CD4-positive, alpha-beta T cell treated with Interleukin-4 for 1 hour (primary cell): ENCODE data around the gene TMTC2.

Source experiments
- DNase-seq, 2 donors: peaks; one replicate each; pipeline ENCODE4 v3.0.0-alpha.2; 2020 to 2022

TMTC2 gene

DNA sequence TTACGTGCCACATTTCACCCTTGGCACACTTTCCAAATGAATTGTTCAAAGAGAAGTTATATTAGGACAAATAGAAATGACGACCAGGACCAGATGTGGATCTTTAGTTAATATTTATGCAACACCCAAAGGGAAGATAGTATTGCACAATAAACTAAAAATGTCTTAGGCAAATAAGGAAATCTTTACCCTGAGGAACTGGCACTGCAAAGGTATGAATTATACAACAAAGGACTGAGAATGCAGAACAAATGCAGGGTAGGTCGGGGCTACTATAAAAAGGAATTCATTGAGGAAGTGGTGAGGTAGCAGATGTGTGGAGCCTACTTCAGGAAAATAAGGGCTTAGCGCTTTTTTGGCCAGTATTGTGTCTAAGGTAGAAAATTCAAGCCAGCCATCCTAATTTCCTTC, 3.9 kb upstream of the TMTC2 start:
- DNase-seq = no peak

DNA sequence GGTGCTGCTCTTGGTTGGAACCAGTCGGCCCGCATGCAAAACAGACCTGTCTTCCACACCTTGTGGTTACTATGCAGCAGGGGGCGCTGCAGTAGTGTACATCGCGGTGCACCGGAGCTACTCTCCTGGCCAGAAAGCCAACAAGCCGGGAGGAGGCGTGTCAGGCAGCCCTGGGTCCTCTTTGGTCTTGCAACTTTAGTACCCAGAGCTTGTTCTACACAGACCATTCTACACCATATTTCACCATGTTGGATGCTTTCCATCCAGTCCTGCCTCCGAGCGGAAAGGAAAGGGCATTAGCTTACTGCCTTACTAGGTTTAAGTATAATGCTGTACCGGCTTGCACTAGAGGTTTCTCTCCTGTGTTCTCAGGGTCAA, 927 bp upstream of the TMTC2 start:
- peak; percentile 91 to 92 for DNase-seq

DNA sequence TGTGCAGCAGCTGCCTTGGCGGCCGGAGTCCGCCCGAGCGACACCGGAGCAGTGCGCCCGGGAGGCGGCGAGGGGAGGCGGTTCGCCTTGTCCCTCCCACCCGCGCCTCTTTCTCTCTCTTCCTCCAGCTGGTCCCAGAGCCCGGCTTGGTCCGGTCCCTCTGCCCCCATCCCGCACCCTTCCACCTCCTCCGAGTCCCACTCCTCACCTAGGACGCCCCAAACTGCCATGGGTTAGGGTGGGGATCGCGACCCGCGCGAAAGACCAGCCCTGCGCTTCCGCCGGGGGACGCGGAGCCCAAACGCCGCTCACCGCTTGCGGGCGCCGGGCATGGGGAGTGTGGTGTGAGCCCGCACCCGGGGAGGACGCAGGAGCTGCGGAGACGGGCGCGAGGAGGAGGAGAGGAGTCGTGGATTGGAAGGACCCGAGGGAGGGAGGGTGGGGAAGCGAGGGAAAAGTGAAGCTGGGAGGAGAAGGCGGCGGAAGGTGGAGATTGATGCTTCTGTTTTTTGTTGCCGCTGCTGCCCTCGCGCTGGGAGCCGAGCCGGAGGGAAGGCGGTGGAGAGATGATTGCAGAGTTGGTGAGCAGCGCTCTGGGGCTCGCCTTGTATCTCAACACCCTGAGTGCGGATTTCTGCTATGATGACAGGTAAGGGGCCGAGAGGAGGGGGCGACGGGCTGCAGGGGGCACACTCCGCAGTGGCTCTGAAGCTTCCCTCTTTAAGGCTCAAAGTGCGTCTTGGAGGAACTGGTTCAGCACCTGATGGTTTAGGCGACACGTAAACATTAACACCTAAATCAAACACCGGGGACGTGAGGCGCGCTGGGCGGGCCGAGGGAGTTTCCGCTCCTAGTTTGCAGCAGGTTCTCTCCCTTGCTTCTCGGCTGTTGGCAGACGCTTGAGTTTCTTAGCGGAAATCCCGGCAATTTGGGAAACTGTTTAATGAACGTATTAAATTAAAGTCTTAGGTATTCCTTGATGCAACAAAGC, 610 bp downstream of the TMTC2 start:
- DNase-seq = peak; percentile 46 to 69

DNA sequence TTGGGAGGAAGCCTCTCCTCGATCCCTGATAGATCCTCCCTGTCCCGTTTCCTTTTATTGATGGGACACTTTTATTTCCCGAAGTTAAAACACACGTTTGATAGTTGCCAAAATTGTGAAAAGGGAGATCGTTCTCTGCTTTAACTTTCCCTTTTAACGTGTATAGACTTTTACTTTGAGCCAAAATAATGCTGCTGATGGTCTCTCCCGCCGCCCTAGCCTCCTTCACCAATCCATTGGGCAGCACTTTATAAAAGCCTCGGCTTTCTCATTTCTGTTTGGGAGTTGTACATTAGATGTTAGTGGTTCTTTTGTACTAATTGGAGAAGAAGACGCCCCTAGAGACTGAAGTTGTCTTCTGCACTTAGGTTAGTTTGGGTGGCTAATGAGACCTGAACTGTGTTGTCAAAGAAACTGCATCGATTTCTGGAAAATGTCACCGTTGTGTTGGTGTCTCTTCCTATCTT, 1.4 kb downstream of the TMTC2 start:
- peak in 1 of 2 donors; percentile 21 for DNase-seq

DNA sequence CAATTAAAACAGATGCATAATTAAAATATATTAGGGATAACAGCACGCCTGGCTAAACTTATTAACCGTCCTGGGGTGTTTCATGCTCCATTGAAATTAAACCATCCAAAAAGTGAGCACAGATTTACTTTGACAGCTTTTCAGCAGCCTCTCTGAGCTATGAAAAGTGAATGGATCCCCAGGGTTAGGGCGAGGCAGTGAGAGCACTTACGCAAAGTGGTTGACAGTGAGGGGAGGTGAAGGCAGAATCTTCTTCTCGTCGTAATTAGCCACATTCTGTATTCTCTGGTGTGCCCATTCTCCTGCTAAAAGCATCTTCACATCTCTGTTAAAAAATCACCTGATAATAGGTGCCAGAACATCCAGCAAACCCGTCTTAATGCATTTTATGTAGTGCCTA, 1.9 kb downstream of the TMTC2 start:
- no peak for DNase-seq

DNA sequence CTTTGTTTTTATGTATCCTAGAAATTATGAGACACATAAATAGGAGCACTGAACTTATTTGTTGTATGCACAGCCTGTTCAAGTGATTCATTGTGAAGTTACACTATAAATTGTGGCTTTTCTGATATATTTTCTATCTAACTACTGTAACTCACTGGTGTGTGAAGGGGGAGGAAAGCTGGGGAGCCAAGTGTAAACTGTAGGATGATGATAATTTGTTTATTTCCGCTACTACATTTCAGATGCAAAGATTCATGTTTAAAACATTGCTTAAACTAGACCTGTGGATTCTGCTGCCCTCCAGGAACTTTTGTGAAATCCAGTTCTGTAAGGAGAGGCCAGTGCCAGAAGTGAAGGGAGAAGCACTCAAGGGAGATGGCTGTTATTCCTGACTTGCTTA, 3.3 kb downstream of the TMTC2 start:
- DNase-seq = no peak

DNA sequence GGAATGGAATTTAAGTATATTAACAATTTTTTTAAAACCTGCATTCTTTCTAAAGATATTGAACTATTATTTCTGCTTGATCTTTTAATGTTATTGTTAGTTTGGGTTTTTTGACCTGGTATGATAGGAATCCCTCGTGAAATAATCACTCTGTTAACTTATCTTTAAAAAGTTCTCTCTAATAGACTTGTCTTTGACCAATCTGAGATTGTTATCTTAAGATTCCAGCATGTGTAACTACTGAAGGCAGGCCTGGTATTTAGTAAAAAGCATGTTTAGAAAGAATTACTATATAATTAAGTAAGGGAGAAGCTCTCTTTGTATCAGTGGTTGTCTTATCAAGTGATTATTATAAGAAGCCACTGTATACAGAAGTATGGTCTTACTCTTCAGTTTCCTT, 4.8 kb downstream of the TMTC2 start:
- DNase-seq = no peak

DNA sequence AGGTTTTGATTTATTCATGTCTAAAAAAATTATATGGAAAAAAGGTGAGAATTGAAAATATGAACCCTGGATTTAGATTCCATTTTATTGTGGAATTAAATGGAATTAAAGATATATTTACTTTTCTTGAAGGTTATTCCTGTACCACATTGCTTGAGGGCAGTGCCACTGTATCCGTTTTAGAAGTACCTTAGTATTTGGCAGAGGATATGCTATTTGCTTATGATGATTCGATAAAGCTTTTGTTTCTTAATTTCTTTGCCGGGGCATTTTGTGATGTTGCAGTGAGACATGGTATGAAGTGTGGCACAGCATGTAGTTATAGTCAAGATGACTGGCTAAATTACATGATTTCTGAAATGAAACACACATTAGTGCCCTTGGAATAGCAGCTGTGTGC, 7.6 kb downstream of the TMTC2 start:
- no peak for DNase-seq

DNA sequence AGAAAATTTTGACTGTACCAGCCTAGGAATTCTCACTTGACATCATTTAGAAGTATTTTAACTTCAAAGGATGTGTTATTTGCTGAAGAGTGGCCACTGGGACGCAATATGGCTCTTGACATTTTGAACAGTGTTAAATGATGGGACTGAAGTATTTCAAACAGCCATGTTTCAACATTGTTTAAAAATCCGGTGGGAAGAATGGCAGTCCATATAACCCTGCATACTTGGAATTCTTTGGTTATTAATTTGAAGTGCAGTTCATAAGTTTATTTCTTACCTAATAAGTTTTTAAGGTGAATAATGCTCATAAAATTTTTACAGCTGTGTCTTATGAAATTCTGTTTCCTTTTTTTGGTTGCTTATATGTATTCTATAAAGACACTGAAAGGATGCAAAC, 8.3 kb downstream of the TMTC2 start:
- DNase-seq = no peak

DNA sequence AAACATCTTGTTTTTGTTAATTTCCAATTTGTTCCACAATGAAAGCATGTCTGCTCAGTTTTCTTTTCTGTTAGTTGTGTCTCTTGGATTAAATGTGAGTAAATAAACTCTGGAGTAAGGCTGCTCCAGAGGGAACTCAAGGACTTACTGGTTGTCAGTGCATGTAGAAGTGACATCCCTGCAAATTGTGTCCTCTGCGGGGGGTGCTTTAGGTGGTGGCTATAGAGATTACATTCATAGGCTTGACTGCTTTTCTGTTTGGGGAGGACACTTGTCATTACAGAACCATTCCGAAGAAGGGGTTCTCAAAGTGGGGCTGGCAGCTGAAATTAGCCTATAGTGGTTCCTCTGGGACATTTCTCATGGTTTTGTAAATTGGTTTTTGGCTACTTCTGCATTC, 8.8 kb downstream of the TMTC2 start:
- DNase-seq = no peak

DNA sequence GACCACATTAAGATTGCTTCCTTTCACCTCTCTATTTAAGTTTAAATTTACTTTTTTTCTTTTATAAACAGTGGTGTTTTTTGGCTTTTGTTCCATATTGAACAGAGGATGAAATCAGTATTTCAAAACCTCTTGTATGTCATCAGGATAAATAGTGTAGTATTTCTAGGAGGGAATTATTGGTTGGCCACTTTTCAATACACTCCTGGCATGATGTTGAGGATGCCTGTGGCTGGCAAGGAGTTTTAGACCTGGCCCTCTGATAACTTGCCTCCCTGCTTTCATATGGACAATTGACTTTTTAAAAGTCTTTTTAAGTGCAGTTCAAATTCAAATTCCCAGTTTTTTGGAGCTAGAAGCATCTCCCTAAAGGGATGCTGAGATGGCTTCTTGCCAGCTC, 9.8 kb downstream of the TMTC2 start:
- no peak for DNase-seq

DNA sequence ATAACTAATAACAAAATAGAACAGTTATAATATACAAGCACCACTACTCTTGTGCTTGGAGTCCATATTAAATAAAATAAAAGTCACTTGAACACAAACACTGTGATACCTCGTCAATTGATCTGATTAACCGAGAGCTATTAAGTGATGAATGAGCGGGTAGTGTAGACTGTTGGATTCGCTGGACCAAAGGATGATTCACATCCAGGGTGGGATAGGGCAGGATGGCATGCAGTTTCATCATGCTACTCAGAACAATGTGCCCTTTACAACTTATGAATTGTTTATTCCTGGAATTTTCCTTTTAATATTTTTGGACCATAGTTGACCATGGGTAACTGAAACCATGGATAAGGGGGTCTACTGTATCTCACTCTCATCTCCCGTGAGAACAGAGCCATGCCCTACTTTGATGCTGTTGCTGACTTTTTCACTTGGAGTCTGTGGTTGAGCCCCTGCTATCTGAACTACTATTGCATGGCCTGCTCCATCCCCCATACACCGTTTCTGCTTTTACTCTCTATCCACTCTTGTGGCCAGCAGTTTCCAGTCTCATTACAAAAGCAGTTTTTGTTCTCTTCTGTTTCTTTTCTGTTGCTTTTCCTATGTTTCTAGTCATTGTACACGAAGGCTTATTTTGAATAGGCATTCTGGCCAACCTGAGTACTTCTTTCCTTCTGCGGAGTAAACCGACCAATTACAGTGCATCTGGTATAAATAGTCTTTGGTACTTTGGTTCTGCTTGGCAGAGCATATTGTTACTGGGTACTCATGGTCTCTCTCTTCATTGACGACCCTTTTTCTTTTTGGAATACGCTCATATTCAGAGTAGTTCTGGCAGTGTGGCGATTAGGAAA, 12.2 kb downstream of the TMTC2 start:
- DNase-seq = no peak

DNA sequence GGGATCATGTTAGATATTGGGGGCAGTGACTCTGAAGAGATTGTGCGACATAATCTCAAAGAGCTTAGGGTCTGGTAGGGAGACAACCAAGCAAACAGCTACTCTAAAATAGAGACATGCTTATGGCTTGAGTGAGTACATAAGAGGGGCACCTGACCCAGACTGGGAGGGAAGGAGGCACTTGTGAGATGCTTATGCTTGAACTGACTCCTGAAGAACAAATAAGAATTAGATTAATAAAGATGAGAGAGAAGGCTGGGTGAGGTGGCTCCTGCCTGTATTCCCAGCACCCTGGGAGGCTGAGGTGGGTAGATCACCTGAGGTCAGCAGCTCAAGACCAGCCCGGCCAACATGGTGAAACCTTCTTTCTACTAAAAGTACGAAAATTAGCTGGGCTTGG, 19.1 kb downstream of the TMTC2 start:
- DNase-seq = no peak

DNA sequence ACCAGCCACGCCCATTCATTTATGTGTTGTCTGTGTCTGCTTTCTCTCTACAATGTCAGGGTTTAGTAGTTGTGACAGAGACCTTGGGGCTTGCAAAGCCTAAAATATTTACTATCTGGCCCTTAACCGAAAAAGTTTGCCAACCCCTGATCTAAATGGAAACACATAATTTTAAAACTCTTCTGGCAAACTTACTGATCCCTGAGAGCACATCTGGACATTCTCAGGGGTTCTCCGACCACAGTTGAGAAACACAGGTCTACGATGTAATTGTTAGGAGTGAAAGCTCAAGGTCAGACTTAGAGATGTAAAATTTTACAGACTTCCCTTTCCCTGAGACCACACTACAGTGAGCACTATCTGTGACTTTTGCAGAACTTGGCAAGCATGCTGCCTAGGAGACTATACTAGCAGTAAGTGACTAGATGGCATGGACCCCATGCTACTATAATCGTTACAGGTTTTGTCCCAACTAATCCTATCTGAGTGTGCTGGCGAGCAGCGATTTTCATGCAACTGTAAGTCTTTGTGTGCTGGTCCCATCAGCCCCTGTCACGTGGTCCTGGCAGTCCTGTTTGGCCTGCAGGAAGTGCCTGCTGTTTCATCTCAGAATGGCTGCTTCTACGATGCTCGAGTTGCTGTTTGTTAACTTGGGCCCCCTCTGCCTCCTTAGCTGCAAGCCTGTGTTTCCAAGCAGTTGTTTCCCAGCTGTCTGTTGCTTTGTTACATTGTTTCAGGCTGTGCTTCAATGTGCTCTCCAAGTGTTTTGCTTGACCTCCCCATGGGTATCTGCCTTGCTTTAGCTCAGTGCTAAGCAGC, 21.6 kb downstream of the TMTC2 start:
- DNase-seq = no peak

DNA sequence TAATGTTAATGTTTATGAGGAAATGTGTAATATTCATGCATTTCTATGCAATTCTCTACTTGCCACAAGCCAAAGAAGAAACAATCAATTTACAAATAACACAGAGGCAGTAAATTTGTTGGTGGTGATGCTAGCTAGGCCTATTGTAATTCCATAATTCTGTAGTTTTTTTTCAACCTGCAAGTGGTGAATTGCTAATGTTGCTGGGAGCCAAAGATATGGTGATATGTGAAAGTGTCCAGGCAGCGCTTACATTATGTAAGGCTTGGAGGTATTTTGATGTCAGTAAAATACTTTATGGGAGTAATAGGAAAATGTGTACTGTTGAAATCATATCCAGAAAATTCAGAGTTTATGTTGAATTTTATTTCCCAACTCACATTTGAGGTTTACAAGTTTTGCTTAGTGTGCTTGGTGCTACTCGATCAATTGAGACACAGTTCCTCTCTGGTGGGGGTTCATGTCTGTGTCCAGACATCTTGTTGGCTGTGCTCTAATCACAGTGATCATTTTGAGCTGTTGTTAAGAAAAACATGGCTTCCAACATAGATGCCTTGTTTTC, 23.2 kb downstream of the TMTC2 start:
- no peak for DNase-seq

DNA sequence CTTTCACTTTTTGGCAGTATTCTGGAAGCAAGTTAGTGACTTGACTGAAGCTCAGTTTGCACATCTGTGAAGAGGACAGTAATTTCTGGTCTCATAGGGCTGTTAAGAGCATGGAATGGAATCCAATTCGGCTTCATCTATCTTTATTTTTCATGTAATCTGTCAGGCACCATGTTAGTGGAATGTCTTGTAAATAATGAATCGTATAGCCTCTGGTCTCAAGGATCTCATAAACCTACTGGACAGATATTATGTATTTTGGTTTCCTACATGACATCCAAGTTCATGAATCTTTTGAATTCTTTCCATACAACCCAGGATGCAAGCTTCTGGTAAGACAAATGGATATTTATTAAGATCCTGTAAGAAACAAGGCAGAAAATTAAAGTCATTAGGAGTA, 24.0 kb downstream of the TMTC2 start:
- DNase-seq = no peak

DNA sequence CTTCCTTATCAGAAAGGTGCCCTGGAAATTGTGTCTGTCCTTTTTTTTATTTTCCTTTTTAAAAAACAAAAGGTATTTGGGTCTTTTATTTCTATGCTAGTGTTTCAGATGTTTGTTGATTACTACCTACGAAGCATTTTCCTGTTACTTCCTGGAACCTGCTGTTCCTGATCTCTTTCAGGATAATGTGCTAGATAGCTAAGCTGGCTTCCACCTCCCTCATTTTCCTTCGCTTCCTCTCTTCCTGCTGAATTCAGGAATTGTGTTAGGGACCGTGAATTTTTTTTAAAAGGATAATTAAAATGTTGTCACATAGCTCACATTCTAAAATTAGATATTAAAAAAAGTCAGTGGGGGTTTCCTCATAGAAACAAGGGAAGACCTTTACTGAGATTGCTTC, 27.7 kb downstream of the TMTC2 start:
- DNase-seq = no peak

DNA sequence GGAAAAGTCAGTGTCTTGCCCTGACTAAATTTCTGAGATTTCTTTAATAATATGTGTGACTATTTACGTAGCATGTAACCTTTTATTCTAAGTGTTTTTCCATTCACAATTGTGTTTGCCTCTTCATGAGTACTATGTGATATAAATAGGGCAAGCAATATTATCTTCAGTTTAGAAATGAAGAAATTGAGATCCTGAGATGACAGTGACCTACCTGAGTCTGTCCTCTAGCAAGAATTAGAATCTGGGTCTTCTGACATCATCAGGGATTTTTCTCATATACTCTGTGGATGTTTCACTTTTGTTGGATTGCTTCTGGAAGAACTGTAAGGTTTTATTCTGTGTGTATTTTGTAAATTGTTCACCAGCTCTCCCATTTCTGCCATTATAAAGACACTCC, 35.0 kb downstream of the TMTC2 start:
- no peak for DNase-seq

DNA sequence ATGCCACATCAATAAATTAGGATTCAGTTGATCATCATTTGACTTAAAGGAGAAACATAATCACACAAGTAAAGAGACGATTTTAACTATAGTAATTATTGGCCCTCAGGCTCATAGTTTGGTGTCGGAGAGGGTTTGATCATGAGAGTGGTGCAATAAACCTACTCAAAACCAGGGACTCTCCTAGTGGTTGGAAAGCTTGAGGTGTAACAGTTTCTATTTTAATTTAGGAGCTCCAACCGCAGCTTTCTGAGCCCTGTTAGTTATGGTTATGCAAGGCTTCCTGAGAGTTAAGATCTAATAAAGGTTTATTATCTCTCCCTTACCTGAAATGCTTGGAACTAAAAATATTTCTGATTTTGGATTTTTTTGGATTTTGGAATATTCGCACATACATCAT, 36.4 kb downstream of the TMTC2 start:
- DNase-seq = no peak

DNA sequence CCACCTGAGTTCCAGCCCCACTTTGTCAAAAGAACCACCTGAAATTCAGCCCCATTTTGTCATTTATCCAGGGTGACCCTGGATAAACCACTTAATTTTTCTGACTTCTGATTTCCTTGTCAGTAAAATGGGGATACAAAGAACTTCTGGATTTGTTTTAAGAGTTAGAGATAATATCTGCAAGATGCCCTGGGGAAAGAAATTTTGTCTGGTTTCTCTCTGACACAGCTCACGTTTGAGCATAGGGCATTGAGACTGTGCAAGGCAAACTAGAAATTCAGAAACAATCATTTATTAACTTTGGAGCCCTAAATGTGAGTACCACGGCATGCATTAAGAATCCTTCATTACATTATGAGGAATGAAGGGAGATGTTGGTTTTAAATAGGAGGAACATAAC, 37.2 kb downstream of the TMTC2 start:
- no peak for DNase-seq

DNA sequence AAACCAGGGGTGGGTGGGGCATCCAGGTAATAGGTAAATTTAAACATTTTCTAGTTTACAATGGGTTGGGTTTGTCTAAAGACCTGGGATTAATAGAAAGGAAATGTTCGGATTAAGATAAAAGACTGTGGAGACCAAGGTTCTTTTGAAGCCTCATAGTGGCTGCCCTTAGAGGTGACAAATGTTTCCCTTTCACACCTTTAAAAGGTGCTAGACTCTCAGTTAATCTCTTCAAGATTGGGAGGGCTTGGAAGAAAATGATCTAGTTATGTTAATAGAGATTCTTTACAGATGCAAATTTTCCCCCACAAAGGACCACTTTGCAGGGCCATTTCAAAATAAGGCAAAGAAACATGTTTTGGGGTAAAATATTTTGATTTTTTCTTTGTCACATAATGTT, 39.0 kb downstream of the TMTC2 start:
- no peak for DNase-seq

DNA sequence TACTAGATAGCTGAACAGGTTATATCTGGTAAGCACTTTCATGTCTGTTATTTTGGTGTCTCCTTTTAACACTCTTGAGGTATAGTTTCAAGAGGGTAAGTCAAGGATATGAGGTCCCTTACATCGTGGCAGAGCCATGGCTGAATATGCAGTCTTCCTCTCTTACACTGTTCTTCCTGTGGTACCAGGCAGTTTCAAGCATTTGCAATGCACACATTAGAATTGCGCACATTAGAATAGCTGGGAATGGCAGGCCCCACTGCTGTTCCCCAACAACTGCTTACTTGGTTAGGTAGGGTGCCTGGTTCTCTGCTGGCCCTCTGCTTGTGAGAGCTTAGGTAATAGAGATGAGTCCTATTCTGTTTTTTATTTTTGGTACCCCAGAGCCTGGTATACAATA, 41.2 kb downstream of the TMTC2 start:
- DNase-seq = no peak

DNA sequence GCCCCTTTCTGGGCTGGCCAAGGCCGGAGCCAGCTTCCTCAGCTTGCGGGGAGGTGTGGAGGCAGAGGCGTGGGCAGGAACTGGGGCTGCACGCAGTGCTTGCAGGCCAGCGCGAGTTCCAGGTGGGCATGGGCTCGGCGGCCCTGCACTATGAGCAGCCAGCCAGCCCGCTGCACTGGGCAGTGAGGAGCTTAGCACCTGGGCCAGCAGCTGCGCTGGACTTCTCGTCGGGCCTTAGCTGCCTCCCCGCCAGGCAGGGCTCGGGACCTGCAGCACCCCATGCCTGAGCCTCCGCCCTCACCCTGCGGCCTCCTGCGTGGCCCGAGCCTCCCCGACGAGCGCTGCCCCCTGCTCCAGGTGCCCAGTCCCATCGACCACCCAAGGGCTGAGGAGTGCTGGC, 42.0 kb downstream of the TMTC2 start:
- DNase-seq = no peak
